Measurements from ENCODE around the gene CCDC47.

DNA sequence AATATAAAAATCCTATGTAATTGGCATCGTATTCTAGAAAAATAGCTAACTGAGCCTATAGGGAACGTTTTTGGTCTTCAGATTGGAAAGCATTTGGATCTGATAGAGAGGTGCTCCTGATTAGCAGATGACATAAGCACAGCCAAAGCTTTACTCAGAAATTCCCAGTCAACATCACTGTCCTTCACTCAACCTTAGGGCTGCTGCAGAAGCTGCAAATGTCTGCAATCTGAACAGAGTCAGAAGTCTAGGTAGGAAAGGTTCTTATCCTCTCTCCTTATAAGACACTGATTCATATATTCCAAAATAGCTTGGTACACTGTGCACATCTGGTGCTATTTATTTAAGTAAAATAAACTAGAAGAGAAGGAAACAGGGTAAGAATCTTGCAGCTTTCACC is 51.0 kb downstream of the CCDC47 start:
- TF ChIP-seq CTCF (IDR thresholded peaks at IDR 0.05 in 2 of 3, conservative IDR thresholded peaks at IDR 0.05 in 1 of 3; ENCODE audit: borderline replicate concordance in 1 of 3, insufficient read depth in 1 of 3, low read depth in 2 of 3, low read length in 2 of 3) (no peak), MAX (IDR thresholded peaks at IDR 0.05) (no peak), POLR2A (IDR thresholded peaks at IDR 0.05; ENCODE audit: borderline replicate concordance, extremely low read depth, insufficient read depth, insufficient read length) (no peak), POLR2AphosphoS5 (IDR thresholded peaks at IDR 0.05; ENCODE audit: low read depth, low read length) (no peak), SP1 (IDR thresholded peaks at IDR 0.05; ENCODE audit: low read depth) (no peak), TCF7L2 (IDR thresholded peaks at IDR 0.05; ENCODE audit: borderline replicate concordance, extremely low read depth, insufficient read depth, insufficient read length) (no peak), FOSL1 (IDR thresholded peaks at IDR 0.05; ENCODE audit: low read depth) (no peak), YY1 (IDR thresholded peaks at IDR 0.05; ENCODE audit: extremely low read depth, insufficient replicate concordance, low read depth, low read length) (no peak), ZNF274 (IDR thresholded peaks at IDR 0.05; ENCODE audit: low read depth, low read length) (no peak), EZH2 (IDR thresholded peaks at IDR 0.05) (no peak), JUND (IDR thresholded peaks at IDR 0.05) (no peak), RAD21 (IDR thresholded peaks at IDR 0.05; ENCODE audit: low read depth) (no peak), SRF (IDR thresholded peaks at IDR 0.05; ENCODE audit: low read depth) (no peak)
